ENCODE measurements around the gene CDC16. TPM values are rescaled to one million over a fixed set of nuclear protein-coding genes. Genes with fewer than 3 reads are reported as not detected.

Gene CDC16
- total RNA-seq, 1 experiment from 2014 or later = 57.7 TPM

DNA sequence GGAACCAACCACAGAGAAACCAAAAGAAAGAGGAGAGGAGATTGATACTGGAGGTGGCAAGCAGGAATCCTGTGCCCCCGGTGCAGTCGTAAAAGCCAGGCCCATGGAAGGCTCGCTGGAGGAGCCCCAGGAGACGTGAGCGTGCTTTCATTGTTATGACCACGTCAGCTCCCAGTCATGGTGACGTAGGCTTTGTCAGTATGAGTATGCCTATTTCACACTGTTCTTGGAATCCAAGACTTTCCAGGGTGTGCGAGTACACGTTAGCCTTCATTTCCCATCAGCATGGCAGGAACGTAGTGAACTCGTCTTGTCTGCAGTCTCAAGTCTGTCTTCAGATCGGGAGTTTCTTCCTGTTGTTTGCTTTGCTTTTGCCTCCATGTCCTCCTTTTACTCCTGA is 64.2 kb downstream of the CDC16 start:
- no peak for DNase-seq (ENCODE audit: low spot score)

DNA sequence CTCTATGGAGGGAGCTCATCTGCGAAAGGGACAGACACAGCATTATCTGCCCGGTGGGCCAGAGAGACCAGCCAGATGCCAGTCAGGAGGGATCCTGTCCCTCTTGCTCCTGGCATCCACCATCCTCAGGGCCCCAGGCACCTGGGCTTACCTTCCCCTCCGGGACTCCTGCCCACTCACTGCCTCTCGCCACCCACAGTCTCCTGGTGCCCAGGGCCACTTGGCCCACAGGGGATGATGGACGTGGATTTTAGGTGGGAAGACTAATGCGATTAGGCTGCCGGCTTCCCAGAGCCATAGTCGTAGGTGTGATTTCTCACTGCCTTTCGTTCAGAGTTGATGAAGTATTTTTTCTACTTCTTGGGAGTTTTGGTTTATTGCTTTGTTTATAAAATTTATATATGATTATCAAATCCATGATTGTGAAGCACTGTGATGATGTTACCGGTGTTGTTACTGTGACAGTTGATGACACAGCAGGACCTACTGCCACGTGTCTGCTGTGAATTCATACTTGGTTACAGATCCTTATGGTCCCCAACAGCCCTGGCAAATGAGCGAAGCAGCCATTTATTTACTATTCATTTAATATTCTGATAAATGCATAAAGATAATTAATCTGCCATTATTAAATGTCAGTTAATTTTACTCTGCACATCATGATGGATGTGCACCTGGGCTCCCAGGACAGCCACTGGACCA is 65.1 kb downstream of the CDC16 start:
- no peak for DNase-seq (ENCODE audit: low spot score)

DNA sequence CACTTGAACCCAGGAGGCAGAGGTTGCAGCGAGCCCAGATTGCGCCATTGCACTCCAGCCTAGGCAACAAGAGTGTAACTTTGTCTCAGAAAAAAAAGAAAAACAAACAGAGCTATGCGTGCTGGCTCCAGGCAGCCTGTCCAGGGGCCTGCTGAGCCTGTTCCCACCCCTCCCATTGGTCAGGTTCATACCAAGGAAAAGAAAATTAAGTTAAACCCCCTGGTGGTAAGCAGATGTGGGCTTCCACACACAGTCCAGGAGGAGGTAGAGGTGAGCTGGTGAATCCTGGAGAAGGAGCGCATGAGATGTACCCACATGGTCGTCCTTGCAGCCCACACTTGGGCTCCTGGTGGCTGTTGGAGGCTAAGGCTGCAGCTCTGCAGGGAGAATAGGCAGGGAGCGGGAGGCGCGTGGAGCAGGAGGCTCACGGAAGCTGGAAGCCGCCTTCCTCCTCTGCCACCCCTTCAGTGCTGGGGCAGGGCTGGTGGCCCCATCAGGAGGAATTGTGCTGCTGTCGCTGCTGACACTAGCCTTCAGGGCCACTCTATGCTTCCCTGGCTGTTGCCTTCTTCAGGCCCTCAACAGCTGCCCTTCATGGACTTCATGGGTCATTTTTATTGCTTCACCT is 69.1 kb downstream of the CDC16 start:
- no peak for DNase-seq (ENCODE audit: low spot score)

DNA sequence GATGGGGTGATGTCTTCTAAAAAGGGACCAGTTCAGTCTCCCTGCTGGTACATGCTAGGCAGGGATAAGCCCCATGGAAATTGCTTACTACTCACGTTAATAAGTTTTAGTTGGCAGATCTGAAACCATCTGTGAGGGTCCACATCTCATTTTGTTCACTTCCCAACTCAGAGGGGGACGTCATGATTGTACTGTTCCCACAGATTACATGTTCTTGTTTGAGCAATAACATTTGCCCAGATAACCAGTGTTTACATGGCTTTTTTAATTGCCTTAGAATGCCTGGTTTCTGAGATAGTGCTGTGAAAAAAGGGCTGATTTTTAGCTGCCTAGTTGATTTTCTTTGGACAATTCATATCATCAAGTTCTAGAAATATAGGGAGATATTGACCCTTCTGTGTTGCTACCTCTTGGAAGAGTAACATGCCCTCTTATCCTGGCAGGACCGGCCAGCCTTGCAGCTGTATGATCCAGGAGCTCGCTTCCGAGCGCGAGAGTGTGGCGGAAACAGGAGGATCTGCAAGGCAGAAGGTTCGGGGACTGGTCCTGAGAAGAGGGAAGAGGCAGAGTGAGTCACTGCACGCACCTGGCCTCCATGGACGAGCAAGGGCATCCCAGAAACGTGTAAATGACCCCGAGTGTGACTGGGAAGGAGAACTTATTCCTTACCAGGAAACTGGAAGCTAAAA is 69.8 kb downstream of the CDC16 start:
- DNase-seq (ENCODE audit: low spot score) = no peak

DNA sequence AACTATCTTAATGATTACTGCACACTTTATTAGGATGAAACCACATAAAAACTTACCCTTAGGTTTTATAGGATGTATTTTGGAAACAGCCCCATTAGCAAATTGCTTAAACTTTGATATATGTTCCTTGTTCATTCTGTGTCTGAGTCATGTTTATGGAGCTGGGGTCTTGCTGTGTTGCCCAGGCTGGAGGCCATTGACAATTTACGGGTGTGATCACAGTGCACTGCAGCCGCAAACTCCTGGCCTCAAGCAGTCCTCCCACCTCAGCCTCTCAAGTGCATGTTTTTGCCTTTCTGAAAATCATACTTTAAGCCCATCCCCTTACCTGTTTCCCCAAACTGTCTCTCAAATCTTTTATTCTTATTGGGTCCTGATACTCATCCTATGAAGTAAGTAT is 74.4 kb downstream of the CDC16 start:
- no peak for DNase-seq (ENCODE audit: low spot score)

DNA sequence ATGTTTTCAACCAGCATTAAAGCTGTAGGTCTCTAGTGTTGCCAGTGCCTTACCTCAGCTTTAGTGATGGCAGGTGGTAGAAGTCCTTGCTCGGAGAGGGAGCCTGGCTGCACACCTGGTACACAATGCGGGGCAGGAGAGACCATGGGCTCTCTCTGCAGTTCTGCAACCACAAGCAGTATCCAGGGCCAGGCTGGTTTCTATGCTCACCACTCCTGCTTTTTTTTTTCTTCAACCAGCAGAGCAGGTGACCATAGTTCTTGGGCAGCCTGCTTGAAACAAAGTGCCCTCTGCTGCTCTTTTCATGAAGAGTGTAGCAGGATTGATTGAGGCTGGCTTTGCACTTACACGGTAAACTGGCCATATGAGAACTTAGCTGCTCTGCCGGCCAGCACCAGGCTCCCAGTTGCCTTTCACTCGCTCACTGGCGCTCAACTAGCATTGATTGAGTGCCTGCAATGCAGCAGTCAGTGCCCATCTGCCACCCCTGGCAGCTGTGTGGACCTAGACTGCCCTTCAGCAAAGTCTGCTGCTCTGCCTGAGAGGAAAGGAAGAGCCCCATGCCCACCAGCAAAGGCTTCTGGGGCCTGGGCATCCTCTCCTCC is 75.2 kb downstream of the CDC16 start:
- no peak for DNase-seq (ENCODE audit: low spot score)

DNA sequence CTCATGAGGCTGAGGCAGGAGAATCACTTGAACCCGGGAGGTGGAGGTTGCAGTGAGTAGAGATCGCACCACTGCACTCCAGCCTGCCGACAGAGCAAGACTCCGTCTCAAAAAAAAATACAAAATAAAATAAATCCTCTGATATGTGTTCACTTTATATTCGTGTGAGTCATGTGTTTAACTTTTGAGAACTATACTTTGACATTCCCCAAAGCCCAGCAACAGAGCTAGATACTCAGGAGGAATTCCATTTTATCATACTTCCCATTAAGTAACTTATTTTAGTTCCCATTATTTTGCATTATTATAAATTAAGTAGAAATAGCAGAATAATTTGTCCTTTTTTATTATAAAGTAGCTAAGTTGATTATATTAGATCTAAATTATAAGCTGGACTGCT is 76.3 kb downstream of the CDC16 start:
- no peak for DNase-seq (ENCODE audit: low spot score)

DNA sequence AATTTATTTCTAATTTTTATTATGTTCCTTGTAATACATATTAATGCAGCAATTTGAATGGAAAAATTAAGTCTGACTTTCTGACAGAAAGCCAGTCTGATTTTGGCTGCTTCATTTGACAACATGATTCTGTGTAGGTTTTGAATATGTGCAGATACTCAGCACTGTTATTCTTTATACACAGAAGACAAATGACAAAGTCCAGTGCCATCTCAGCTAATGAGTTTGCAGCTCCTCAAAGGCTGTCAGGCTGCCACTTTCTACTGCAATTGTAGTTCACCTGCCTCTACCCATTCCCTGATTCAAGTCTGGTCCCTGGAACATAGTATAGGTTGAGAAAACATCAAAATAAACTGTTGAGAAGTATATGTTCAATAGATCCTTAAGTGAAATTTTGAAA is 76.7 kb downstream of the CDC16 start:
- no peak for DNase-seq (ENCODE audit: low spot score)

DNA sequence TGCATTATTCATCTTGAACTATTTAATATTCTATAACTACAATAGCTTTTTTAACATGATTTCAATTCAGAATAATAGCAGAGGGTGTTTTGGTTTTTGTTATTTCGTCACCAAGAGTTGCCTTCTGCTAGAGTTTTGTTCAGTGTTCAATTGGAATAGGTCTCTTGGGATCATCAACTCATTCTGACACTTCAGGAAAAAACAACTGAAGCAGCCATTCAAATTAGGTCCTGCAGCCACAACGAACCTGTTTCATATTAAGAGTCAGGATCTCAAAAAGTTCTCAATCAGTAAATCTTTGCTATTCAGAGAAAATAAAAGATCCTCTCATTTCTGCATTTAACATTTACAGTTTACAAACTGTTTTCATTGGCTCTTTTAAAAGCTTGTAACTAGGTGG is 77.2 kb downstream of the CDC16 start:
- DNase-seq (ENCODE audit: low spot score) = no peak

DNA sequence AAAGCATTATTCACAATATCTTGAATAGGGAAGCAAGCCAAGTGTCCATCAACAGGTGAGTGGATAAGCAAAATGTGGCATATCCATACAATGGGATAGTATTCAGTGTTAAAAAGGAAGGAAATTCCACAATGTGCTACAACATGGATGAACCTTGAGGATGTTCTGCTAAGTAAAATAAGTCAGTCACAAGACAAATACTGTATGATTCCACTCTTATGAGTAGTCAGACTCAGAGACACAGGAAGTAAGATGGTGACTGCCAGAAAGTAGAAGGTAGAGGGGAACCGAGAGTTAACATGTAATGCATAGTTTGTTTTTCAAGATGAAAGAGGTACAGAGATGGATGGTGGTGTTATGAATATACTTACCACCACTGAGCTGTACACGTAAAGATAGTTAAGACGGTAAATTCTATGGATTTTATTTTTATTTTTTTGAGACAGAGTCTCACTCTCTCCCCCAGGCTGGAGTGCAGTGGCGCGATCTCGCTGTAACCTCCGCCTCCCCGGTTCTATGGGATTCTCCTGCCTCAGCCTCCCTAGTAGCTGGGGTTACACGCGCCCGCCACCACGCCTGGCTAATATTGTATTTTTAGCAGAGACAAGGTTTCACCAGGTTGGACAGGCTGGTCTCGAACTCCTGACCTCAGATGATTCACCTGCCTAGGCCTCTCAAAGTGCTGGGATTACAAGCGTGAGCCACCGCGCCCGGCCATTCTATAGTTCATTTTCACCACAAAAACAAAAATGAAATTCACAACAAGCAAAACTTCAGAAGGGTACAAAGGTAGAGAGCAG is 78.6 kb downstream of the CDC16 start:
- peak; percentile 50 for DNase-seq (ENCODE audit: low spot score)

DNA sequence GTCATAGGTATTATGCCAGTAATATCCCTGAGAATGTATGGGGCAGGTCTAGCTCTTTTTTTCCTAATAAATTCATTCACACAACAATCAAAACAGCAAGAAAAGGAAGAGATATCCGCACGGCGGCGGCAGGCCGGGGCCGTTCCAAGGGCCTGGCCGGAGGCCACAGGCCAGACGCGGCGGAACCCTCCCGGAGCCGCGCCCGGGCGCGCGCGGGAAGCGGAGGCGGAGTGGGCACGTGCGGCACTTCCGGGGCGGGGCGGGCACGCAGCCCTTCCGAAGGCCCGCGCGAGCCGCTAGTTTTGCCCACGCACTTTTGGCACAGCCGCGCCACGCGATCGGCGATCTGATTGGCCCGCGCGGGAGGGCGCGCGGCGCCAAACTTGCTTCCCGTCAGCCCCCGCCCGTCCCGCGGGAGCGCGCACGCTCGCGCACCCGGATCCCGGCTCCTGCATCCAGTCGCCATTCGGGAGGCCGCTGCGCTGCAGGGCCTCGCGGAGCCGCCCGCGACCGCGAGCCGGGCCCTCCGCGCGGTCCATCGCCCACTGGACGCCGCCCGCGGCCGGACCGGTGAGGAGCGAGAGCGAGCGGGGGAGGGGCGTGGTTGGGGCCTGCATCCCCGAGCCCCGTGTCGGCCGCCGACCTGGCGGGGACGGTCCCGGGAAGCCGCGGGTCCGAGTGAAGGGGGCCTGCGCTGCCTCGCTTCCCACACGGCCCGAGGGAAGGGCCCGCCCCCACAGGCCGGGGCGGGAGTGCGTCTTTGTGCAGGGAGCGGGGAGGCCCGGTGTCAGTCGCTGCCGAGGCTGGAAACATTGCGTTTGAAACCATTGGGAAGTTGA is 79.6 kb downstream of the CDC16 start, which contains the start of gene CHAMP1:
TSS of gene CHAMP1 (plus strand) at position 430 of the 839 bp plus-strand sequence. CDS start 9,340 bp downstream, outside the sequence.
- DNase-seq (ENCODE audit: low spot score) = peak; percentile 91

DNA sequence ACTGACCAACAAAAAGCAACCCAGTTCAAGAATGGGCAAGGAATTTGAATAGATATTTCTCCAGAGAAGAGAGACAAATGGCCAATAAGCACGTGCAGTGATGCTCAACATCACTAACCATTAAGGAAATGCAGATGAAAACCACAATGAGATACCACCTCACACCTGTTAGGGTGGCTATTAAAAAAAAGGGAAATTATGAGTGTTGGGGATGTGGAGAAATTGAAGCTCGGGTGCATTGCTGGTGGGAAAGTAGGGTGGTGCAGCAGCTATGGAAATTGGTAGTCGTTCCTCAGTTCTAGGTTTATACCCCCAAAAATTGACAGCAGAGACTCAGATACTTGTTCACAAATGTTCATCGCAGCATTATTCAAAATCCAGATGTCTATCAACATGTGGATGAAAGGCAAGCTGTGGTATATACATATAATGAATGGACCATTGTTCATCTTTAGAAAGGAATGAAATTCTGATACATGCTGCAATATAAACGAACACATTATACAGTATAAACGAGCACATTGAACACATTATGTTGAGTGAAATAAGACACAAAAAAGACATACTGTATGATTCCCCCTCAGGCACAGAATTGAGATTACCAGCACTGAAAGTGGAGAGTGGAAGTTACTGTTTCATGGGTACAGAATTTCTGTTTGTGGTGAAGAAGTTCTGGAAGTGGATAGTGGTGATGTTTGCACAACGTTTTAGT is 80.5 kb downstream of the CDC16 start:
- no peak for DNase-seq (ENCODE audit: low spot score)

DNA sequence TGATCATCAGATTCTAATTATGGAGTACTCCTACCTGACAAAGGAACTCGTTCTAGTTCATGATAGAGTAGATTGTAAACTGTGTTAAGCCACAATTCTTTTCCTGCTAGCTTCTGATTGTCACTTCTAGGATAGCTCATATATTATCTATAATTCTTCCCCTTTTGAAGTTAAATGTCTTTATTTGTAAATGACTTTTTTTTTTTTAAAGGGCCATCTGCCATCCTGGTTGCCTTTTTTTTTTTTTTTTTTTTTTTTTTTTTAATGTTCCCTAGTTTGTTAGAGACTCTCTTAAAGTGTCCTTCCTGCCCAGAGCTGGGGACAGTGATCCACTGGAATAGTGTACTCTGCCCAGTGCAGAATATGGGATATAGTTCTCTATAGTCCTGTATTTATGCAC is 83.9 kb downstream of the CDC16 start:
- no peak for DNase-seq (ENCODE audit: low spot score)

DNA sequence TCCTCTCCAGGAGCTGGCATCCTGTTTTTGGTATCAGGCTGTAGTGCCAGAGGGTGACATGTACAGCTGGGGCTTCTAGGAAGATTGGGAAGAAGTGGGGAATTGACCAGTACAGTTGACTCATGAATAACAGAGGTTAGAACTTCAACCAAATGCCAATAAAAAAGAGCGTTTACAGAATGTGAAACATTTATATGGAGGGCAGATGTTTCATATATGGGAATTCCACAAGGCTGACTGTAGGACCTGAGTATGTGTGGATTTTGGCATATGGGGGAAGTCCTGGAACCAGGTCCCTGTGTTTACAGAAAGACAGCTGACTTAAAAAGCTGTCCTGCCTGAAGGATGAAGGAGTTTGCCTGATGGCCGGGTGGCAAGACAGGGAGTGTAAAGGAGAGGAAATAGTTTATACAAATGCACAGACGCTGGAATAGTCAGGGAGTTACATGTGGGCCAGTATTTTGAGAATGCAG is 84.8 kb downstream of the CDC16 start:
- peak; percentile 23 for DNase-seq (ENCODE audit: low spot score)

DNA sequence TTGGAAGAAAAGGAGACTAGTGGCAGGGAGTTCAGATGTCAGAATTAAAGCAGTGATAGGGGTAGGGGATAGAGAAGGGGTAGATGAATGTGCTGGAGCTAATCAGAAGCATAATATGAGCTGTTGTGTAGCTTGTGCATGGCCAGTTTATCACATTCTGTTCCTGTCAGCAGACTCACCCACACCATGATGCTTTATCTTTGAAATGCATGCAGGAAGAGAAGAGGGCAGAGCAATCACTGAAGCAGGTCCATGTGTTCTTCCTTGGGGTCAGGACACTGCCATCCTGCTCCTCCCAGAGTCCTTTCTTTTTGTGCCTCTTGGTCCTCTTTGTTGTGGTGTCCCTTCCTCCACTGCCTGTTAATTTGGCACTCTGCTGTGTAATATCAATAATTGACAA is 85.4 kb downstream of the CDC16 start:
- DNase-seq (ENCODE audit: low spot score) = no peak

DNA sequence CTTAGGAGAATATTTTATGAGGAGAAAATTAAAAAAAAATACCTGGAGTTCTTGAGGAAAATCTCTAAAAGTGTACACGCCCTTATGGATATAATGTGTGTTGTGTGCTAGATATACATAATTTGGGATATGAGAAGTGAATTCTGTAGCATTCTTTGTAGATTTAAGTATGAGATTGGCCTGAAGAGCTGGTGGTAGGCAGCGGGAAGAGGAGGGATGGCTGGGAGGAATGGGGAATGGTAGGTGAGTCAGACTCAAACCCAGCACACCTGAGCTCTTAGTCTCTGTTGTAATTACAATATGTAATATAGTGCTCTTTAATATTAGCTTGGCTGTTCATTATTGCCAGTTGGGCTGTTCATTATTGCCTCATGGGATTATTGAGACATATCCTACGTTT is 86.6 kb downstream of the CDC16 start:
- no peak for DNase-seq (ENCODE audit: low spot score)

All from A172 (cell line).